Left cardiac atrium (tissue), 4 donors: ENCODE results near the gene GAB3. TPM values are rescaled to one million over a fixed set of nuclear protein-coding genes. Genes with fewer than 3 reads are reported as not detected.
A peak's percentile ranks its signal among the peaks of the same experiment; 100 is the strongest.

Source experiments
- ATAC-seq, 2 donors: fragments of 200-7000 bp; cut with Tn5 transposase; one replicate each; pipeline ENCODE4 v1.9.1; 2020; ENCODE audit warnings: mild to moderate bottlenecking in 2 of 2, moderate library complexity in 2 of 2
- DNase-seq: peaks from one replicate; pipeline ENCODE4 v3.0.0-alpha.2; 2020
- intact Hi-C, 2 donors: fragments of 100-400 bp; cut with DNase I; formaldehyde crosslinking; loops; one replicate each; pipeline versions ENCODE4 v1.14.1 to v1.15.1; 2022 to 2023
- total RNA-seq, 2 donors: library from RNA; stranded (reverse); fragmentation: NEBNext Ultra II Directional; extraction: Animal tissue kit (Norgen Biotek cat#: 25700); gene quantifications; one replicate each; pipeline ENCODE4 v1.2.1, GENCODE V29; 2021
- donor health status: DM: no; HTN: yes; CAD: no.
- donor health status: DM: no; HTN: yes; CAD: no; lungs with severe emphysema.
- donor health status: DM: yes; HTN: yes; CAD: no.
- donor health status: Dilated cardiomyopathy.

GAB3 gene
- total RNA-seq, 2 donors from 2014 or later, result 10.2 to 18.1 TPM

DNA sequence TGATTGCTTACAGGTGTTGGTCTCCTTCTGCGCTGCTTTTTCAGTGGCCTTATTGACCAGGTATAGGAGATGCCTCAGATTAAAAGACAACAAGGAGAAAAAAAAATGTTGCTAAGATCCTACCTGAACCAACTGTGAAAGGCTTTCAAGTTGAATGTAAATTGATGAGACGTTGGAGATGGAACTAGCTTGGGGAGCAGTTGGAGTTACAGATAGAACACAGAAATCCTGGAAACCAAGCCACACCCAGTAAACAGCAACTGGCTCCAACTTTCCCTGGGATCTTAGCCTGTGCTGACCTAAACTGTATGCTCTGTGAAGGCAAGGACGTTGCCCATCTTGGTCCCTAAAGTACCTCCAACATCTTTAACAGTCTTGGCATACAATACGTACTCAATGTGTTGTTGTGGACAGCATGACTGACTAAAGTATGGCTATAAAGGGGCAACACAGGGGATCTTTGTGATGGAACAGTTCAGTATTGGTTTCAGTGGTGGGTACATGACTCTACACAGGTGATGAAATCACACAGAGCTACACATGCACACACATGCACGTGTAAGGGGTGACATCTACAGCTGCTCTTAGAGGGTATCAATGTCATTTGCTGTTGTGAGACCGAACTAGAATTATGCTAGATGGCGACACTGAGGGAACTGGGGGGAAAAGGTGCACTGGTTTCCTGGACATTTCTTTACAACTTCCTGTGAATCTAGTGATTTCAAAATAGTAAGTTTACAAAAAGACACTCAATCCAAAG is 22.3 kb downstream of the GAB3 start:
- ATAC-seq, result no peak
- intact Hi-C loops, result loop anchor here in 1 of 2 donors (2.0 kb wide), 1 partner anchor 22 kb away; the partner anchor contains the start of gene GAB3
- DNase-seq, result no peak

DNA sequence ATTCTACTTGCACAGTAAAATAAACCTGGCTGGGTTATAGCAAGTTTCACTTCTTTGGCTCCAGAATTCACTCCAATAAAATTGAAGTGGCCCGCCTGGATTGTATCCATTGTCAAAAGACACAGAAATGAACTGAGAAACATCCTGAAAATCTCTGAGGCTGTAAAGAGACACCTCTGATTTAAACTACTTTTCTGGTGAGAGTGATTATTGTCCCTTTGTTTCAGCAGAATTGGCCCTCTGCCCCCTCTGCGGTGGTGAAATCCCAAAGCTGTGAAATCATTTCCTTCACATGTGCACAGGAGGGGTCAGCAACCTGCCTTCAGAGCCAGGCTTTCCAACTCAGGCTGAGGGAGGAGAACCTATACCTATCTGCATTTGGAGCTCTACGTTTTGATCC is 23.0 kb downstream of the GAB3 start:
- intact Hi-C loops, result loop anchor here in 1 of 2 donors (2.0 kb wide), 1 partner anchor 23 kb away; the partner anchor contains the start of gene GAB3
- DNase-seq (peak; percentile 64), ATAC-seq (peak; percentile 14 to 64)

DNA sequence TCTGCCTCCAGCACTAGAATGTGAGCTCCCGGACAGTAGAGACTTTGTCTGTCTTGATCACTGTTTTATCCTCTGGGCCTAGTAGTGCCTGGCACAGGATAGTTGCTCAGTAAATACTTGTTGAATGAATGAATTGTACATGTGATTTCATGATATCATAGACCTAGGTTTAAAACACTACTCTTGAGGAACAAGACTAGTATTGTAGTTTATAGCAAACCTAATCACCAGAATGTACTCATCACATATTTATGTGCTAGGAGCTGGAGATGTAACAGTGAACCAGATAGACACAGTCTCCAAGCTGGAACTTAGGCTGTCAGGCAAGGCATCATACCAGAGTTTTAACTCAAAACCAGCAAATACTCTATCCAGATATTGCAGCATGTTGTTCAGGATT is 23.5 kb downstream of the GAB3 start:
- ATAC-seq, result no peak
- no peak for DNase-seq
- intact Hi-C loops, result no loop called here

DNA sequence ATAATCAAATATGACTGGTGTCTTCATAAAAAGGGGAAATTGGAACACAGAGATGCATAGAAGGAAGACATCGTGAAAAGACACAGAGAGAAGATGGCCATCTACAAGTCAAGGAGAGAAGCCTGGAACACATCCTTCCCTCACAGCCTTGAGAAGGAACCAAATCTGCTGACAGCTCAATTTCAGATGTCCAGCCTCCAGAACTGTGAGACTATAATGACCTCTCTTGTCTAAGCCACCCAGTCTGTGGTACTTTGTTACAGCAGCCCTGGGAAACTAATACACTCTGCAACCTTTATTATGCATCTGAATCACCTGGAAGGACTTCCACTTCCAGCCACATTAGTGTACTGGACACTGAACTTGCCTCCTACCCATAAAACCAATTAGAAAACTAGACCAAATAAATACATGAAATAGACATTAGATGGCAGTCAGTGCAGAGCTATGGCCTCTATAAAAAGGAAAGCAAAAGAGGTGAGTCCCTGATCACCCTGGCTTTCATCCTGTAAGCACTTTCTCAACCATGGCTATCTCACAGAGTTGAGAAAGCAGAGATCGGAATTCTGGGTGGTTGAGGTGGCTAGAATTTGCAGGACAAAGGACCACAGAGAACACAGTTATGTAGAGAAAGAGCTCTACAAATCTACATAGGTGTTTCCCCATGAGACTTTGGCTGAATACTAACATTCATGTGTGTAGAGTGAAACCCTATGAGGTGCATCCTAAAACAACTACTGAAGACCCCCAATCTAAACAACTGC is 25.7 kb downstream of the GAB3 start:
- DNase-seq (no peak), ATAC-seq (no peak)
- intact Hi-C loops, result no loop called here

DNA sequence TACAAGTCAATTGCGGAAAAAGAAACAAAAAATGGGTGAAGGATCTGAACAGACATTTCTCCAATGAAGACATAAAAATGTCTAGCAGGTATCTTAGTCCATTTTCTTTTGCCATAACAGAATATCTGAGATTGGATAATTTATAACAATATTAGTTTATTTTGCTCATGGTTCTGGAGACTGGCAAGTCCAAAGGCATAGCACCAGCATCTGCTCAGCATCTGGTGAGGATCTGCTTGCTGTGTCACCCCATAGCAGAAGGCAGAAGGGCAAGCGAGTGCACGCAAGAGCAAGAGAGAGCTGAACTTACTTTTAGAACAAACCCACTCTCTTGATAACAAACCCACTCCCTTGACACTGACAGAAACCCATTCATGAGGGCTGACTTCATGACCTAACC is 29.7 kb downstream of the GAB3 start:
- intact Hi-C loops, result no loop called here
- no peak for ATAC-seq
- no peak for DNase-seq

DNA sequence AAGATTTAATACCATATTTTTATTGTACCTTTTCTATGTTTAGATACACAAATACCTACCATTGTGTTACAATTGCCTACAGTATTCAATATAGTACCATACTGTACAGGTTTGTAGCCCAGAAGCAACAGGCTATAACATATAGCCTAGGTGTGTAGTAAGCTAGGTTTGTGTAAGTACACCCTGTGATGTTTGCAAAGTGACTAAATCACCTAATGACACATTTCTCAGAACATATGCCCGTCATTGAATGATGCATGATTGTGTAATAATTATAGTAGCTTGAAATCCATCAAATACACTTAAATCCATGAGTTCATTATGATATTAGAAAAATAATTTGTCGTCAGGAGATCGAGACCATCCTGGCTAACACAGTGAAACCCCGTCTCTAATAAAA is 30.8 kb downstream of the GAB3 start:
- ATAC-seq (no peak), DNase-seq (no peak)
- intact Hi-C loops, result no loop called here

DNA sequence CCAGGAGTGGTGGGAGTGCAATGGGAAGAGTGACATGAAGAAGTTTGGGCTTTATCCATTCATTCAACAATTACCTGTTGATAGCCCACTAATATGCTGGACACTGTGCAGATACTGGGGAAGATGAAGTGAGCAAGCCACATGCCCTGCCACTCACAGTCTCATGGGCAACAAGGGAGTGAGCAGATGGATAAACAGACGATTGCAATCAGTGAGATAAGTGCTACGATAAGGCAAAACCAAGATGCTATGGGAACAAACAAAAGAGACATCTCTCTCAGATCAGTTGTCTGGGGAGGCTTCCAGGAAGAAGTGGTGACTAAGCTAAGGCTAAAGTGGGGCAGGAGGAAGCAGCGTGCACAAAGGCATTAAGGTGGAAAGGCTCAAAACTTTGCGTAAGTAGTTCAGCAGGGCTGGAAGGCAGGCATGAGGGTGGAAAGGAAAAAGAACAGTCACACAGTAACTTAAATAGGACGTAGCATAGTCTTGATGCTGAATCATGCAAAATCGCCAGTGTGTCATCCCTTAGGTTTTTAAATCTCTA is 31.7 kb downstream of the GAB3 start:
- peak in 1 of 2 donors; percentile 54 for ATAC-seq
- intact Hi-C loops, result no loop called here
- no peak for DNase-seq

DNA sequence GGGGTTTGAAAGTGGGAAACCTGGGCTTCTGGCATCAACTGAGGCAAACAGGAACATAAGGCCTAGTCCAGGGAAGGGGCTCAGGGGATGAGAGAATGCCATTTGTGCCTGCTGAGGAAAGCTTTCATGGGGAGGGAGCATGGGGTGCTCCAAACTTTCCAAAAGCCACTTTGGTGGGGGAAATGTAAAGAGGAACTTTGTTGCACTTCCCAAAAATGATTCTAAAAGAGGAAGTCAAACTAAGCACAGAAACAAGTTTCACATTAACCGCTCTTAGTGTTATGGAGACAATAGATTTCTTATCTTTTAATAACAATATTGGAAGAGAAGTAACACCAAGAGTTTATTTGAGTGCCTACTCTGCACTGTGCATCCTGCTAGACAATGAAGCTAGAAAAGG is 32.3 kb downstream of the GAB3 start:
- DNase-seq, result no peak
- peak; percentile 10 to 44 for ATAC-seq
- intact Hi-C loops, result no loop called here

DNA sequence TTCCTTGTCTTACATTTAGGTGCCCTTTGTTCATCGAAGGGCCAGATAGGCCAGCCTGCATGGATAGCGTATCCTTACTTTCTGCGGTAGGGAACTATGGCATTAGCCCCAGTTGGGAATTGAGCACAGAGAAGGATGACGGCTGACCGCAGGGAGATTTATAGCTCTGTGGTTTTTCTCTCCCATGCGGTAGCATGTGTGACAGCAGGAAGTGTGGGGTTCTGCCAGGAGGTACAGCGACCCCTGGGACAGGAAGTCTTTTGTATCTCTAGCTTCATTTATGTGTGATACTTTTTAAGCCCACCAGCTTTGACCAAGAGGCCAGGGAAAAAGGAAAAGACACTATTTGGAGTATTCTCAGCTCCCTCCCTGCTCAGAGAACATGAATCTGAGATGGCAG is 33.1 kb downstream of the GAB3 start:
- peak in 1 of 2 donors; percentile 17 for ATAC-seq
- intact Hi-C loops, result no loop called here
- DNase-seq, result no peak

DNA sequence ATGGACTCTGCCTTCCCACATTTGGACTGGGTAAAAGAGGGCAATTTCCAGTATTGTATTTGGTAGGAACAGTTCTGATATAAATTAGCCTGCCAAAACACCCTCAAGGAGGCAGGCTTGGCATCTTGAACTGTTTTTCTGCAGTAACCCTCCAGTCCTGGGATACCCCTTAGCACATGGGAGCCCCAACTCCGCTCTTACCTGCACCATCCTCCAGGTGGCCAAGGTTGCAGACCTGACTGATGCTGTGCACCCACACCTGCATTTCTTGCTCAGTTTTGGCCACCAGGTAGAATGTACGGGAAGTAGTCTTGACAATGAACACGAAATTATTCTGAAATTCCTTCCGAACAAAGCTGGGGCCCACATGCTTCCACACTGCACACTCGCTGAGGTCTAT is 35.1 kb downstream of the GAB3 start:
- DNase-seq (no peak), ATAC-seq (no peak)
- intact Hi-C loops, result no loop called here

DNA sequence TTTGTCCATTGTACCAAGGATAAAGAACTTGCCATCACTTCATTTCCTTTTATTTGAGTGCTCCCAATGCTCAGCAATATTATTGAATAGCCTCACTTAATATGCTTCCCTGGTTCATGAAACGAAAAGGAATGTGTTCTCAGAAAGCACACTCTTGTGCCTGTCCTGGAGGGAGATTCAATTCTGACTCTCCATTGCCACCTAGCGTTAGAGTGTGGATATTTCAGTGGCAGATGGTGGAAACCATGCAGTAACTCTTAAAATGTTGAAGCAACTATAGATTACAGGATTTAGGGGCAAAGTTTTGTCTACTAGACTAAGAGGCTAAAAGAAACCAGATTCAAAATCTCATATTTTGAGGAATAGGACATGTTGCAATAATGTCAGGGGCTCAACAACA is 36.0 kb downstream of the GAB3 start:
- ATAC-seq (peak; percentile 40 to 48), DNase-seq (no peak)
- intact Hi-C loops, result no loop called here

DNA sequence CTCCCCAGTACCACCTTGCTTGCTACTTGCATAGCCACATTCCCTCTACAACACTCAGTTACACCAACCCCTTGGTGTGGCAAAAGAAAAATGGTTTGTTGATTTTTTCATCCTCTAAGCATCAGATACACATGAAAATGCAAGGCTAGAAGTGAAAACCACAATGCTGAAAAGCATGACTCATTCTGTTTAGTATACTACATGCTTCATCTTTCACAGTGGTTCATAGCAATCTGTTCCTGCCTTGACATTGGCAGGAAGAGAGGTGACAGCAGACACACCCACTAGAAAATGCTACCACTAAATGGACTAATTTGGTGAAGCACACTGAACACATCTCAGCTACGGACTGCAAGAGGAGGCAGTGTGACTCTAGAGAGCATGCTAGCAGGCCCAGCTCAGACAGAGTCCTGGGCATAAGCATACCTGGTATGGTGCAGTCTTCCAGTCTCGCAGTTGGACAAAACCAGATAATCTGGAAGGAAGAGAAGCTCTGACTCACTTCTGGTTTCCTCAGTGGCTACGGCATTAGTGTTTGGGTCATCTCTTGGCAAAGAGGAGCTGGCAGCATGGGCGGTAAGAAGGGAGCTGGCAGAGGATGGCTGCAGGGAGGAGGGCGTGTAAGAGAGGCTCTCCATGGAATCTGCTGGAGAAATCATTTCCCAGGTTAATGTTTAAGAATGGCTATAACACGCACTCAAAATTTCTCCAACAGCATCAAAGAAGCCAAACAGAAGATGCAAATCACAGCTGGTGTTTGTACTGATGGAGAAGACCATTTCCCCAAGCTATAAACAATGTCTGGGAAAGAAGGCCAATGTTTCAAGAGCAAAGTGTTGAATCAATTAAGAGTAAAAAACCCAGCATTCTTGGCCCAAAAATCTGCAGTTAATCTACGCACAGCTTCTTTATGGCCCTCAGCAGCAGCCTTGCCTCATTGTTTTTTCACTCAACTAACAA is 37.8 kb downstream of the GAB3 start:
- DNase-seq, result no peak
- intact Hi-C loops, result no loop called here
- peak; percentile 76 to 84 for ATAC-seq

DNA sequence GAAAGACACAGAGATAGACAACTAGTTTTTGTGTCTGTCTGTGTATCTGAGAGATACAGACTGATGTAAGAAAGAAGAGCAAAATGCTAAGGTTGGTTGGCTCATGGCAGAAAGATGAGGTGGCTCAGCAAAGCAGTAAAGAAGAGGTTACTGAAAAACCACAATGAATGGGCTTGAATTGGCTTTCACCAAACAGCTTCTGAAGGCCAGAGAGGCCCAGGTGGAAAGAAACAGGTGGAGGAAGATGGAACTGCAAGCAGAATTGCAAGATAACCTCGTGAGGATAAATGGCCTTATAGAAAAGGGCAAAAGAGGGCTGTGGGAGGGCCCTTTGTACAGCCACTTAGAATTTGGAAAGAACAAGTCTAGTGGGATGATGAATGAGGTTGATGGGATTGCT is 39.6 kb downstream of the GAB3 start:
- intact Hi-C loops, result no loop called here
- ATAC-seq, result no peak
- no peak for DNase-seq

DNA sequence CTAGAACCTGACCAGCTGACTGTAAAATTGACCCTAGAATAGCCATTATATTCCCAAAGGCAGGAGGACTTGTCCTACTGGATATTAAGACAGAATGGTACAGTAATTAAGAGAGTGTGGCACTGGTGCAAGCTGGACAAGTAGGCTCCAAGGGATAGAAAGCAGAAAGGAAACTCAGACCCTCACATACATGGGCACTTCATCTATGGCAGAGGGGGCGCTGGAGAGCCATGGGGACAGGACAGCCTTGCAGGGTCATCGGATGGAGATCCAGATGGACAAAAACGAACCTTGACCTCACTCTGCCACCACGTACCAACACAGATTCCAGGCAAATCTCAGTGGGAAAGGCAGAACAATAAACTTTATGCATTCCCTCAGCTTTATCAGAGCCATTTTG is 40.6 kb downstream of the GAB3 start:
- no peak for ATAC-seq
- intact Hi-C loops, result no loop called here
- no peak for DNase-seq

DNA sequence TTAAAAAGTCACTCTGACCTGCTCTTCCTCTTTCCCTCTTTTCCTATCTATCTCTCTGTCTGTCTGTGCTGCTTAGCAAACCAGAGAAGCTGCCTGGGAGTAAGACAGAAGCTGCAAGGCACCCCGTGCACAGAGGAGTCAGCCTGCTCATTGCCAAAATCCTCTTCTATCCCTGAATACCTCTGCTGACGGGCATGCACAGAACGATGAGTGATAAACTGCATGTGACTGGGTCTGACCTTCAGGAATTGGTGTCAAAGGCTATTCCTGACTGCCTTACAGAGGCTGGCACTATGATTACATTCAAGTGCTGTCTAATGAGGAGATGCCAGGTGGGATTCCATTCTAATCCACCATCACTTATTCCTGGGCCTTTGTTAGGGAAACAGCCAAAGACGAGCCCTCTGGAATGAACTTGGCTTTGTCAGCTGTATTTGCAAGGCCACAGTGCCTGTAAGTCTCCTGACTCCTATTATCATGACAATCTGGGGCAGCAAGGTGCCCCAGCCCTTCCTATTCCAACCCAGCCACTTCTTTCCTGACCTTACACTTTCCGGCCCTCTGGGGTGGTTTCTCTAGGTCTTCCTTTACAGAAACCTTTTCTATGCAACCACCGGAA is 52.1 kb downstream of the GAB3 start:
- no peak for DNase-seq
- ATAC-seq, result peak; percentile 15 to 56
- intact Hi-C loops, result no loop called here

DNA sequence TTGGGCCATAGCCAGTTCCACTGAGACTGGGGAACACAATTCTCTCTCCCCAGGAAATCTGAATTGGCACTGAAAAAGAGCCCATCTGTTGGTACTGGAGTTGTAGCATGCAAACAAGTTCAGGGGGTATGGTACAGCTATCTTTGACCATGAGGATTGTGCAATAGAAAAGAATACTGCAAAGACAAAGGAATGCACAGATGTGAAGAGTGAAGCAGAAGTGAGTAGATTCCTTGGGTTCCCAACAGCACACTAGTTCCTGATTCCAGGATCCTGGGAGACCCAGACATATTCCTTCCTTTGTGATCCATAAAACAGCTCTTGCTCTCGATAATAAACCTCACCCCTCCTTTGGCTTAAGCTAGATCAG is 54.2 kb downstream of the GAB3 start:
- ATAC-seq (peak in 1 of 2 donors; percentile 21), DNase-seq (no peak)
- intact Hi-C loops, result no loop called here

DNA sequence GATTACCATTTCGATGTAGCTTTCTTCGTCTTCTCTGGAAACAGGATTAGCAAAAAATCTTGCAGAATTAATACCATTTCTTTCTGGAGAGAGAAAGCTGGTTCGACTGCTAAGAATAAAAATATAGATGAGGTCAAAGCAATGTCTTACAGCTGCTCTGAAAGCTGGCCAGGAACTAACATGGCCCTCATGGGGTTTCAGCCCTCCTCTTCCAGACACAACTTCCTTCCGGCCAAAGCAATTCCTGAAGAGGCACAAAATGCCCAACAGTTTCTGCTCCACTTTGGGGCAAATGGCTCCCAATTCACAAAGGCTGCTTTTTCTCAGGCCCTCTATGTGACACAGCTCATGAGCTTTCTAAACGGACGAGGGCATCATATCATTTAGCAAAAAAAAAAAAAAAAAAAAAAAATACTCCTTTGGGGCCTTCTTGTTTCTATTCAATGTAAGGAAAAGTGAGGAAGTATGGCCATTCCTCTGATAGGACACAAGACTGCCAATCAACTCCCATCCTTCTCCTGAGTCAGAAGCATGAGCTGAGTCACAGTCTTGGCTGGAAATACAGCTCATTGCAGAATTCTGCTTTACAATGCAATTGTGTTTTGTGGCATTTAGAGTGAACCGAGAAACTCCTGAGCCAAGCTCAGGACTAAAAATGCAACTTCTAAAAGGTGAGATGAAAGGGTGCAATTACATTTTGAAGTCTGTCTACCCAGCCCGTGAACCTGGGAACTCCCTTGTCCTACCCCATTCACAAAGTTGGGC is 54.8 kb downstream of the GAB3 start:
- intact Hi-C loops, result no loop called here
- no peak for DNase-seq
- peak; percentile 25 to 87 for ATAC-seq

DNA sequence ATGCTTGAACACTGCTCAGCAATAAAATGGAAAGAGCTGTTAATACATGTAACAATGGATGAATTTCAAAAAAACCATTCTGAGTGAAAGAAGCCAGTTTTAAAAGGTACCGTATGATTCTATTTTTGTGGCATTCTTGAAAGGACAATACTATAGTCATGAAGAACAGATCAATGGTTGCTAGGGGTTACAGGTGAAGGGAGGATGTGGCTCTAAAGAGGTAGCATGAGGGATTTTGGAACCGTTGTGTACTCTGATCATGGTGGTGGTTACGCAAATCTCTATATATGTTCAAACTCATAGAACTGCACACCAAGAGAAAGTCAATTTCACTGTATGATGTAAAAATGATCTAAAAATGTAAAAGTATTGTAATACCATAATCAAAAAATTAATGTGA is 57.5 kb downstream of the GAB3 start:
- no peak for DNase-seq
- no peak for ATAC-seq
- intact Hi-C loops, result no loop called here
